ENCODE results near the gene AMH.

DNA sequence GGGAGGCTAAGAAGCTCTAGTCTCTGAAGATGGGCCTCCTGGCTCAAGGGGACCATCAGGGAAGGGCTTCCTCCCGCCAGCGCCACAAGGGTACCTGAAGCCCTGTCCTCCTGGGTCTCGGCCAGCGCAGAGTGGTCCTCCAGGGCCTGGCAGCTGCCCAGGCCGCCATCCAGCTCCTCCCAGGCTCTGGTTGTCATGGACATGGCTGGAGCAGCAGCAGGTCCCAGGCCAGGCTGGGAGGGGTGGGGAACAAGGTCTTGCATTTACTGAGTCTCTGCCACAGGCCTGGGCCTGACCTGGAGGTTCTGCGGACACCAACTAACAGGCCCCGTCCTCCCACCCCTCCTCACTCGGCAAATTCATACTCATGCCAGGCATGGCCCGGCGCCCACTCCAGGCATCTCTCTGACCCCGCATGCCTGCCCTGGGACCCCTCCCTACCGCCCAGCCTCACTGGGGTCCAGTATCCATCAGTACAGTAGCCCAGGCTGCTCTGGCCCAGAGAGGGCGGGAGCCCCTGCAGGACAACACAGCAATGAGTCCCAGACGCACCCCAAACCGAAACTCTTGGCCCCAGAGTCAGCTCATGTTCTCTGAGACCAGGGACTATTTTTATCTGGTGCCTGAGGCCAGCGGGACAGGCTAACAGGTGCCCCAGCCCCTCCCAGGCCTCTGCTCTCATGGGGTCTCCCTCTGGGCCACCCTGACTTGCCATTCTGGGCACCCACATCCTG is 6.2 kb downstream of the AMH start:
- TF ChIP-seq, protein P1, sequence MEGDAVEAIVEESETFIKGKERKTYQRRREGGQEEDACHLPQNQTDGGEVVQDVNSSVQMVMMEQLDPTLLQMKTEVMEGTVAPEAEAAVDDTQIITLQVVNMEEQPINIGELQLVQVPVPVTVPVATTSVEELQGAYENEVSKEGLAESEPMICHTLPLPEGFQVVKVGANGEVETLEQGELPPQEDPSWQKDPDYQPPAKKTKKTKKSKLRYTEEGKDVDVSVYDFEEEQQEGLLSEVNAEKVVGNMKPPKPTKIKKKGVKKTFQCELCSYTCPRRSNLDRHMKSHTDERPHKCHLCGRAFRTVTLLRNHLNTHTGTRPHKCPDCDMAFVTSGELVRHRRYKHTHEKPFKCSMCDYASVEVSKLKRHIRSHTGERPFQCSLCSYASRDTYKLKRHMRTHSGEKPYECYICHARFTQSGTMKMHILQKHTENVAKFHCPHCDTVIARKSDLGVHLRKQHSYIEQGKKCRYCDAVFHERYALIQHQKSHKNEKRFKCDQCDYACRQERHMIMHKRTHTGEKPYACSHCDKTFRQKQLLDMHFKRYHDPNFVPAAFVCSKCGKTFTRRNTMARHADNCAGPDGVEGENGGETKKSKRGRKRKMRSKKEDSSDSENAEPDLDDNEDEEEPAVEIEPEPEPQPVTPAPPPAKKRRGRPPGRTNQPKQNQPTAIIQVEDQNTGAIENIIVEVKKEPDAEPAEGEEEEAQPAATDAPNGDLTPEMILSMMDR (IDR thresholded peaks at IDR 0.05), result no peak
- no peak for TF ChIP-seq POLR2A (IDR thresholded peaks at IDR 0.05)
- TF ChIP-seq POLR2AphosphoS5 (IDR thresholded peaks at IDR 0.05), result no peak
